GM12878 (cell line): Measurements from ENCODE around the gene ACSF3. TPM values are rescaled to one million over a fixed set of nuclear protein-coding genes. Genes with fewer than 3 reads are reported as not detected.

Experiments used
- ATAC-seq: fragments of 200-7000 bp; cut with Tn5 transposase; 3 replicates; pipeline ENCODE4 v1.9.1; 2020; ENCODE audit warnings: mild to moderate bottlenecking, moderate library complexity
- BruUV-seq: library from RNA; stranded (reverse); fragments of 400-500 nt; replicated peaks from 2 replicates; lab custom pipeline; 2021; lab: Mats Ljungman, UMichigan
- CTCF ChIA-PET: fragments of 300-600 bp; sonication (Branson Sonifier 250); formaldehyde crosslinking; extraction: SDS; loops from one replicate; lab custom pipeline; 2021; ENCODE audit warnings: inconsistent platforms; lab: Yijun Ruan, JAX
- POLR2A ChIA-PET: fragments of 350-600 bp; formaldehyde crosslinking; extraction: SDS; loops from one replicate; lab custom pipeline; 2021; ENCODE audit warnings: inconsistent platforms; lab: Charles Lee
- RAD21 ChIA-PET: fragments of 300-600 bp; sonication (Branson Sonifier 250); formaldehyde crosslinking; loops from one replicate; lab custom pipeline; 2023; ENCODE audit warnings: antibody characterized with exemption; ENCODE audit not compliant: unreplicated experiment; lab: Charles Lee
- SMC1A ChIA-PET: fragments of 300-600 bp; sonication (Branson Sonifier 250); formaldehyde crosslinking; loops from one replicate; lab custom pipeline; 2023; ENCODE audit not compliant: unreplicated experiment, uncharacterized antibody; lab: Charles Lee
- DNase-seq: peaks from one replicate; pipeline ENCODE4 v3.0.0-alpha.2; 2011; ENCODE audit warnings: low read depth, low spot score
- FAIRE-seq: peaks from 3 replicates; lab custom pipeline; 2011; peaks lifted over from hg19 to GRCh38; lab: Jason Lieb, UNC
- H2AFZ ChIP-seq: 2 replicates; pipeline ENCODE4 v1.6.0; 2011; ENCODE audit warnings: low read depth, low read length, control low read depth; ENCODE audit not compliant: control insufficient read depth
- H3K27ac ChIP-seq: 2 replicates; pipeline ENCODE4 v1.5.1; 2011; ENCODE audit warnings: control low read depth; ENCODE audit not compliant: control insufficient read depth, insufficient read depth
- H3K27me3 ChIP-seq, 2 experiments: replicated peaks in 1 of 2; 2 replicates each; pipeline versions ENCODE4 v1.6.0 to v1.6.1; 2011; ENCODE audit warnings: low read length in 1 of 2; ENCODE audit not compliant: control insufficient read depth in 2 of 2, insufficient read depth in 2 of 2
- H3K36me3 ChIP-seq, 2 experiments: 2 replicates each; pipeline ENCODE4 v1.5.1; 2011; ENCODE audit warnings: low read length in 1 of 2; ENCODE audit not compliant: control insufficient read depth in 2 of 2, insufficient read depth in 2 of 2
- H3K4me1 ChIP-seq: 2 replicates; pipeline ENCODE4 v1.6.1; 2011; ENCODE audit warnings: mild to moderate bottlenecking, low read length, moderate library complexity, mixed read lengths; ENCODE audit not compliant: control insufficient read depth, insufficient read depth
- H3K4me2 ChIP-seq: 2 replicates; pipeline ENCODE4 v1.6.0; 2011; ENCODE audit warnings: control low read depth; ENCODE audit not compliant: control insufficient read depth, insufficient read depth
- H3K4me3 ChIP-seq: fragments of 200-600 bp; sonication (generic); 2 replicates; pipeline ENCODE4 v1.5.1; 2016
- H3K79me2 ChIP-seq: 2 replicates; pipeline ENCODE4 v1.6.0; 2011; ENCODE audit warnings: low read length; ENCODE audit not compliant: control insufficient read depth, insufficient read depth
- H3K9ac ChIP-seq: 2 replicates; pipeline ENCODE4 v1.8.0; 2011; ENCODE audit warnings: low read length, control low read depth, mixed read lengths; ENCODE audit not compliant: control insufficient read depth, insufficient read depth
- H3K9me3 ChIP-seq: replicated peaks from 3 replicates; pipeline ENCODE4 v1.5.1; 2011; ENCODE audit warnings: mild to moderate bottlenecking, low read length; ENCODE audit not compliant: control insufficient read depth, insufficient read depth
- H4K20me1 ChIP-seq: 2 replicates; pipeline ENCODE4 v1.6.0; 2011; ENCODE audit not compliant: control insufficient read depth, insufficient read depth
- CHD1 ChIP-seq: IDR thresholded peaks from 2 replicates; pipeline ENCODE4 v1.6.1; 2012; ENCODE audit warnings: low read depth, low read length, improper control_type of control experiment
- FOS ChIP-seq: IDR thresholded peaks from 3 replicates; pipeline ENCODE4 v1.6.1; 2011; ENCODE audit warnings: borderline replicate concordance; ENCODE audit not compliant: insufficient read length; ENCODE audit errors: extremely low read depth
- MEF2B ChIP-seq: fragments of 450-650 bp; IDR thresholded peaks from 2 replicates; pipeline ENCODE4 v1.6.1; 2018; ENCODE audit warnings: mild to moderate bottlenecking, moderate library complexity; ENCODE audit not compliant: partially characterized antibody, poor library complexity, severe bottlenecking
- PAX8 ChIP-seq: fragments of 450-650 bp; IDR thresholded peaks from 2 replicates; pipeline ENCODE4 v1.6.1; 2017; ENCODE audit warnings: mild to moderate bottlenecking, moderate library complexity
- SREBF1 ChIP-seq: IDR thresholded peaks from 2 replicates; pipeline ENCODE4 v1.6.1; 2012; ENCODE audit warnings: mild to moderate bottlenecking, low read length
- WGBS: methylation state at CpG from one replicate; pipeline ENCODE4 v1.1.6; 2016; ENCODE audit warnings: low lambda C conversion rate; ENCODE audit not compliant: insufficient replicate concordance, insufficient coverage; ENCODE audit errors: missing lambda C conversion rate; 5-methylcytosine and 5-hydroxymethylcytosine counted together
- in situ Hi-C: fragments of 300-500 bp; cut with MboI; formaldehyde crosslinking; loops from 9 replicates; pipeline ENCODE4 v1.14.3; 2018; ENCODE audit warnings: mixed read lengths
- intact Hi-C: fragments of 100-400 bp; cut with micrococcal nuclease; formaldehyde crosslinking; loops from one replicate; pipeline ENCODE4 v1.14.2; 2022; ENCODE audit not compliant: unreplicated experiment
- polyA plus RNA-seq, 11 experiments: library from polyadenylated mRNA; depleted of rRNA in 4 of 11; unstranded in 6 of 11; stranded (reverse) in 5 of 11; fragments of >200 nt; fragmentation: Nextera tagmentation in 4 of 11; fragmentation: Illumina TruSeq in 1 of 11; extraction: Ambion mirVana in 4 of 11; extraction: Trizol in 1 of 11; gene quantifications; 1 replicate in 1 of 11; 2 replicates in 10 of 11; pipeline versions ENCODE4 v1.2.1 to v1.2.3, GENCODE V29; 2011 to 2016; ENCODE audit warnings: inconsistent platforms in 2 of 11, missing spikeins in 2 of 11, low read depth in 1 of 11
- total RNA-seq, 4 experiments: library from RNA; depleted of rRNA in 3 of 4; stranded (reverse); fragments of >200 nt in 3 of 4; fragmentation: Illumina TruSeq in 1 of 4; extraction: Trizol in 1 of 4; gene quantifications; 2 replicates each; pipeline versions ENCODE4 v1.2.1 to v1.2.3, GENCODE V29; 2013 to 2021
- TF ChIP-seq, protein P1 (sequence below): fragments of 450-650 bp; conservative IDR thresholded peaks from 2 replicates; pipeline ENCODE4 v1.6.1; 2017; ENCODE audit warnings: mild to moderate bottlenecking, moderate library complexity
- TF ChIP-seq, protein P2 (sequence below): IDR thresholded peaks from 2 replicates; pipeline ENCODE4 v1.6.1; 2011; ENCODE audit warnings: borderline replicate concordance, low read depth, mild to moderate bottlenecking, moderate library complexity, mixed read lengths, low read length; ENCODE audit not compliant: insufficient read depth; ENCODE audit errors: extremely low read length

The ACSF3 gene
- total and polyA plus RNA-seq, 10 of the 15 experiments (the other 5 are each of a cell fraction or from before 2014, with no cell fraction given): 1.0 to 44.4 (median 25.8) TPM

DNA sequence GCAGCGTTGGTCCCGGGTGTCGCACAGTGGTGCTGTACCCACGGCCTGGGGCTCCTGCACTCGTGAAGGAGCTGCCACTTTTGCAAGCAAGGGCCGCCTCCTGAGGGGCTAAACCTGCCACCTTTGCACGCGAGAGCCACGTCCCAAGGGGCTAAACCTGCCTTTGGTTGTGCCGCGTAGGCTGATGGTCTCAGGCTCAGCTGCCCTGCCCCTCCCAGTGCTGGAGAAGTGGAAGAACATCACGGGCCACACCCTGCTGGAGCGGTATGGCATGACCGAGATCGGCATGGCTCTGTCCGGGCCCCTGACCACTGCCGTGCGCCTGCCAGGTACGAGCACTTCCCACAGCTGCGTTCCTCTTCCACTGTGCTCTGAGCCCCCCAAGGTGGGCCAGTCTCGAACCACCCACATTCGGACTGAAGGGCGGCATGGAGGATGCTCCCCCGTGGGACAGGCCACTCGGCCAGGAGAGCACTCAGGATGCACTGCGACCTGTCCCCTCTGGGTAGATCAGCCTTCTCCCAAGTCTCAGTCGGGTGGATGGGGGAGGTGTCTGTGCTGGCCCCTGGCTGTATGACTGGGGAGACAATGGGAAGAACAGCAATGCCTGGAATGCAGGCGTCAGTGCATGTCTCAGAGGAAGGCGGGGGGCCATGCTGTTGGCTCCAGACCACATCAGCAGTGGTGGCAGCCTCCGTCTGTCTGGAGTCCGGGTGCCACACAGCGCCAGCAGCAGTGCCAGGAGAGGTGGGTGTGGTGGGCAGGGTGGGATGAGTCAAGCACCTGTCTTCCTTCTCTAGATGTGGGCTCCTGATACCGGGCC is 20.7 kb downstream of the ACSF3 start:
- Histone ChIP-seq H3K4me2 (peak overlapping the region; percentile 98), H3K9me3 (no peaks in the 10 kb centered on the region), H3K36me3 (peaks cover 14 to 18% of the 10 kb centered on the region in 2 experiments; a peak in 3 of 4 replicates), H3K4me3 (peak overlapping the region; percentile 67; the same call in 1 of the 2 replicates), H3K9ac (peak overlapping the region; percentile 65; the same call in 1 of the 2 replicates), H3K4me1 (peaks cover 32% of the 10 kb centered on the region), H3K27ac (peak overlapping the region; percentile 76), H3K79me2 (no peaks in the 10 kb centered on the region; the same call in 1 of the 2 replicates), H4K20me1 (no peaks in the 10 kb centered on the region), H3K27me3 (no peaks in the 10 kb centered on the region), H2AFZ (no peak overlapping the region)
- ATAC-seq (peak; percentile 30), FAIRE-seq (no peak), DNase-seq (no peak)
- TF ChIP-seq SREBF1 (no peak), CHD1 (no peak), FOS (no peak), MEF2B (peak; percentile 58), PAX8 (no peak)
- TF ChIP-seq, protein P1, sequence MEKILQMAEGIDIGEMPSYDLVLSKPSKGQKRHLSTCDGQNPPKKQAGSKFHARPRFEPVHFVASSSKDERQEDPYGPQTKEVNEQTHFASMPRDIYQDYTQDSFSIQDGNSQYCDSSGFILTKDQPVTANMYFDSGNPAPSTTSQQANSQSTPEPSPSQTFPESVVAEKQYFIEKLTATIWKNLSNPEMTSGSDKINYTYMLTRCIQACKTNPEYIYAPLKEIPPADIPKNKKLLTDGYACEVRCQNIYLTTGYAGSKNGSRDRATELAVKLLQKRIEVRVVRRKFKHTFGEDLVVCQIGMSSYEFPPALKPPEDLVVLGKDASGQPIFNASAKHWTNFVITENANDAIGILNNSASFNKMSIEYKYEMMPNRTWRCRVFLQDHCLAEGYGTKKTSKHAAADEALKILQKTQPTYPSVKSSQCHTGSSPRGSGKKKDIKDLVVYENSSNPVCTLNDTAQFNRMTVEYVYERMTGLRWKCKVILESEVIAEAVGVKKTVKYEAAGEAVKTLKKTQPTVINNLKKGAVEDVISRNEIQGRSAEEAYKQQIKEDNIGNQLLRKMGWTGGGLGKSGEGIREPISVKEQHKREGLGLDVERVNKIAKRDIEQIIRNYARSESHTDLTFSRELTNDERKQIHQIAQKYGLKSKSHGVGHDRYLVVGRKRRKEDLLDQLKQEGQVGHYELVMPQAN: no peak
- TF ChIP-seq, protein P2, sequence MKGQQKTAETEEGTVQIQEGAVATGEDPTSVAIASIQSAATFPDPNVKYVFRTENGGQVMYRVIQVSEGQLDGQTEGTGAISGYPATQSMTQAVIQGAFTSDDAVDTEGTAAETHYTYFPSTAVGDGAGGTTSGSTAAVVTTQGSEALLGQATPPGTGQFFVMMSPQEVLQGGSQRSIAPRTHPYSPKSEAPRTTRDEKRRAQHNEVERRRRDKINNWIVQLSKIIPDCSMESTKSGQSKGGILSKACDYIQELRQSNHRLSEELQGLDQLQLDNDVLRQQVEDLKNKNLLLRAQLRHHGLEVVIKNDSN: no peak
- POLR2A ChIA-PET: interaction anchor here (1.2 to 1.6 kb wide), 3 partner anchors 9 to 20 kb away, joined by 4 read pairs; no protein-coding TSS in a partner anchor
- BruUV-seq: TSS peak; percentile 71
- SMC1A ChIA-PET: interaction anchor here (0.9 to 1.8 kb wide), 4 partner anchors 15 to 142 kb away, joined by 3 to 9 read pairs (median 5); no protein-coding TSS in a partner anchor
- intact Hi-C loops (no loop called here), in situ Hi-C loops (no loop called here)
- CTCF ChIA-PET: no interaction called here
- RAD21 ChIA-PET: interaction anchor here (0.6 to 2.1 kb wide), 8 partner anchors 14 to 173 kb away, joined by 3 to 7 read pairs (median 5); partner anchors contain the start of gene ACSF3
- 51% methylated on average over 33 of the region's 33 CpGs for WGBS
